Dermis blood vessel endothelial cell (primary cell): ENCODE data around the gene FHIP1A. TPM values are rescaled to one million over a fixed set of nuclear protein-coding genes. Genes with fewer than 3 reads are reported as not detected.

Experiments
- total RNA-seq: library from RNA; depleted of rRNA; stranded (reverse); fragments of >200 nt; gene quantifications from 2 replicates; pipeline ENCODE4 v1.2.3, GENCODE V29; 2014

FHIP1A gene
- total RNA-seq, 1 donor from 2014 or later, result 0.17 TPM

Other genes starting within 250 kb of the FHIP1A start
- gene PRSS48, start 132.0 kb upstream of the FHIP1A start, total RNA-seq, result not detected in 2 replicates
- 50.2 and 67.3 TPM in 2 replicates for gene SH3D19, start 83.6 kb upstream of the FHIP1A start, total RNA-seq